ENCODE data around the gene MYCBP2.

MYCBP2 gene

DNA sequence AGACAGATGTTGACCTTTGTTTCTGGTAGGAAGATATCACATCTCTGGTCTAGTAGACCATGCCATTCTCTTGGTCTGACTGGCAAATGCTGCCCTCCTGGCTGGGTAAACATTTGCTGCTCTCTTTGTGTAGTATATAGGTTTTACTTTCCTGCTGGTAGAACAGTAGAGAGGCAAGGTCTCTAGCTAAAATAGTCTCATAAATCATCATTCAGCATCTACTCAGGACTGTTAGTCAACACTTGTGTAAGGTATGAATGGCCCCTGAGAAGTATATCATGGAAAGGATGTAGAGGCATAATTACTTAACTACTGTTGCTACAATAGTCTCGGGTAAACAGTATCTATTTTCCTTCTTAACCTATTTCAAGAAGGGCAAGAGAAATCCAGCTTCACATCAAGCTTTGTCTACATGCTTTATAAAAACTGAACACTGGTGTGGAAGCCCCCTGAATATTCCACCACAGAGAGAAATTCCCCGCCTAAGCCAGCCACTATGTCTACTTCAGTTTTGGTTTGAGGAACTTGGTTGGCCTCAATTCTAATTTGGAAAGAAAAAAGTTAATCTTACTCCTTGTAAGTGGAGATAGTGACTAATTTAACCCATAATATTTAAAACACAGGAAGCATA is 18.4 kb upstream of the MYCBP2 start:
- Histone ChIP-seq H3K4me3 (ENCODE audit: low read length) (no peak overlapping the region), H3K4me1 (ENCODE audit: control insufficient read depth, low read depth, low read length) (no peaks in the 10 kb centered on the region), H3K4ac (ENCODE audit: low read depth, low read length) (no peak overlapping the region), H3K36me3 (ENCODE audit: control insufficient read depth, insufficient read depth, low read length) (no peaks in the 10 kb centered on the region), H3K27me3 (ENCODE audit: insufficient read depth, low read length, poor library complexity) (no peaks in the 10 kb centered on the region), H2AK5ac (ENCODE audit: low read length) (no peak overlapping the region), H4K8ac (ENCODE audit: low read depth, low read length) (no peak overlapping the region), H3K79me1 (ENCODE audit: low read length) (no peaks in the 10 kb centered on the region), H2BK15ac (replicated peaks; ENCODE audit: low read depth) (no peak overlapping the region), H3K18ac (ENCODE audit: low read length) (no peak overlapping the region), H3K9ac (ENCODE audit: low read length) (no peak overlapping the region), H2BK5ac (ENCODE audit: low read length) (no peak overlapping the region), H3K56ac (ENCODE audit: low read length) (no peak overlapping the region), H3K27ac (ENCODE audit: low read depth, low read length) (no peak overlapping the region), H3K23ac (ENCODE audit: low read length) (no peak overlapping the region), H3K4me2 (ENCODE audit: low read length) (no peak overlapping the region), H3K79me2 (ENCODE audit: control insufficient read depth, insufficient read depth, low read length) (no peaks in the 10 kb centered on the region), H4K5ac (ENCODE audit: low read length) (no peak overlapping the region), H2BK120ac (ENCODE audit: low read depth, low read length) (no peak overlapping the region)
- WGBS (ENCODE audit: extremely low coverage, insufficient coverage, low lambda C conversion rate) = no CpG with 5 or more reads among the region's 2 CpGs
- DNase-seq = no peak

DNA sequence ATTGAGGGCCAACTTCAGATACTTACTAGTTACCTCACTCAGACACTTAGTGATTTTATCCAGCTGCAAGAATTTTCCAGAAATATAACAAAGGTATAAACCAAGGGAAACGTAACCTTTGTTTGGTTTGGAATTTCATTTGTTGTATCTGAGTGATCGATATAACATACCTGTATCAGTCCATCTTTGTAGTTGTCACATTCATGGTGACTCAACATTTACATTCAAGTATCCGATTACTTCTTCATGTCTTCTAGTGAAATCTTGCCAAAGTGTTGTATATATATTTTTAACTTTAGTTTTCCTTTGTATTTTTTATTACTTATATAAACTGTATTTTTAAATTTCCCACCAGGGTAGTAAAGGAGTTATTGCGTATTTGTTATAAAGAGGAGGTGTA is 16.9 kb upstream of the MYCBP2 start:
- no peaks in the 10 kb centered on the region for H3K79me2 ChIP-seq (ENCODE audit: control insufficient read depth, insufficient read depth, low read length)
- no peak overlapping the region for H2BK120ac ChIP-seq (ENCODE audit: low read depth, low read length)
- no peak overlapping the region for H2BK15ac ChIP-seq (replicated peaks; ENCODE audit: low read depth)
- H4K5ac ChIP-seq (ENCODE audit: low read length) = no peak overlapping the region
- no peak overlapping the region for H3K27ac ChIP-seq (ENCODE audit: low read depth, low read length)
- WGBS (ENCODE audit: extremely low coverage, insufficient coverage, low lambda C conversion rate) = no CpG with 5 or more reads among the region's 4 CpGs
- no peak overlapping the region for H3K9ac ChIP-seq (ENCODE audit: low read length)
- H3K56ac ChIP-seq (ENCODE audit: low read length) = no peak overlapping the region
- DNase-seq = no peak
- no peak overlapping the region for H3K4ac ChIP-seq (ENCODE audit: low read depth, low read length)
- H3K18ac ChIP-seq (ENCODE audit: low read length) = no peak overlapping the region
- H4K8ac ChIP-seq (ENCODE audit: low read depth, low read length) = no peak overlapping the region
- H2BK5ac ChIP-seq (ENCODE audit: low read length) = no peak overlapping the region
- no peaks in the 10 kb centered on the region for H3K79me1 ChIP-seq (ENCODE audit: low read length)
- H3K27me3 ChIP-seq (ENCODE audit: insufficient read depth, low read length, poor library complexity) = no peaks in the 10 kb centered on the region
- H3K36me3 ChIP-seq (ENCODE audit: control insufficient read depth, insufficient read depth, low read length) = no peaks in the 10 kb centered on the region
- H2AK5ac ChIP-seq (ENCODE audit: low read length) = no peak overlapping the region
- no peaks in the 10 kb centered on the region for H3K4me1 ChIP-seq (ENCODE audit: control insufficient read depth, low read depth, low read length)
- H3K4me3 ChIP-seq (ENCODE audit: low read length) = no peak overlapping the region
- no peak overlapping the region for H3K23ac ChIP-seq (ENCODE audit: low read length)
- H3K4me2 ChIP-seq (ENCODE audit: low read length) = no peak overlapping the region

DNA sequence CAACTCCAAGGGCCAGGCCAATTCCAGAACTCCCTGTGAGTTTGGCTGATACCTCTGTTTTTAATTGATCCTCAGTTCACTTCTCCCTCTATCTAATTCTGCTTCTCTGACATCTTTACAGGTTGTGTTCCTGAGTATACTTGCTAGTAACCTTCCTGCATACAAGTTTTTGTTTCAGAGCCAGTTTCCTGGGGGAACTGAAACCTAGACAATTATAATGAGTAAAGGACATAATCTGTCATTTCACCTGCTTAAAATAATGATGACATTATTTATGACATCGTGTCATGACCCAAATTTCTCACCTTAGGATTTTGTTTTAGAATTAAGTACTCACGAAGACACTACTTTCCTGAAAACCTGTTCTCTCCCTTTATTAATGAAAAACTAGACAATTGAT is 12.5 kb upstream of the MYCBP2 start:
- Histone ChIP-seq H3K79me2 (ENCODE audit: control insufficient read depth, insufficient read depth, low read length) (no peaks in the 10 kb centered on the region), H2BK120ac (ENCODE audit: low read depth, low read length) (no peak overlapping the region), H3K4me3 (ENCODE audit: low read length) (no peak overlapping the region), H4K8ac (ENCODE audit: low read depth, low read length) (no peak overlapping the region), H3K36me3 (ENCODE audit: control insufficient read depth, insufficient read depth, low read length) (no peaks in the 10 kb centered on the region), H4K5ac (ENCODE audit: low read length) (no peak overlapping the region), H2BK15ac (replicated peaks; ENCODE audit: low read depth) (no peak overlapping the region), H3K4me1 (ENCODE audit: control insufficient read depth, low read depth, low read length) (no peaks in the 10 kb centered on the region), H3K18ac (ENCODE audit: low read length) (no peak overlapping the region), H2AK5ac (ENCODE audit: low read length) (no peak overlapping the region), H3K4ac (ENCODE audit: low read depth, low read length) (no peak overlapping the region), H3K9ac (ENCODE audit: low read length) (no peak overlapping the region), H3K27ac (ENCODE audit: low read depth, low read length) (no peak overlapping the region), H3K79me1 (ENCODE audit: low read length) (no peaks in the 10 kb centered on the region), H3K27me3 (ENCODE audit: insufficient read depth, low read length, poor library complexity) (no peaks in the 10 kb centered on the region), H3K4me2 (ENCODE audit: low read length) (no peak overlapping the region), H3K56ac (ENCODE audit: low read length) (no peak overlapping the region), H3K23ac (ENCODE audit: low read length) (no peak overlapping the region), H2BK5ac (ENCODE audit: low read length) (no peak overlapping the region)
- WGBS (ENCODE audit: extremely low coverage, insufficient coverage, low lambda C conversion rate) = no CpG with 5 or more reads among the region's 2 CpGs
- no peak for DNase-seq

DNA sequence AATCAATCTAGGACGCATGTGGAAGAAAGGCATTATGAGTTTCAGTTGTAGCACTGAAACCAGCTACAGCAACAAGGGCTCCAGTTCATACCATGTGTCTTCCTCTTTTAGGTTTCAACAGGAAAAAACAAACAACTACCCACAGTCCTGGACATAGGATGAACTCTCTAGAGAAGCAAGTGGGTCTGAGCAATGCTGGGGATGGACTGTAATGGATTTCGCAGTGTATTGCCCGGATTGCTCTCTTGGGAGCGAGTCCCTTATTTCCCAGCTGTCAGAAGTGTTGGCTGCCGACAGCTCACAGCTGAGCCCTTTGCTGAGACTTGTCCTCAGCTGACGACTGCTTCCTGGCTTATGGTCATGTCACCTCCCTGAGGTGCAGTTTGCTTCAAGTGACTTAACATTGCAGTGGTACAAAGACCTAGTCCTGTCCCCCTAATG is 12.1 kb upstream of the MYCBP2 start:
- Histone ChIP-seq H3K4ac (ENCODE audit: low read depth, low read length) (no peak overlapping the region), H3K4me3 (ENCODE audit: low read length) (no peak overlapping the region), H3K9ac (ENCODE audit: low read length) (no peak overlapping the region), H2BK5ac (ENCODE audit: low read length) (no peak overlapping the region), H3K27ac (ENCODE audit: low read depth, low read length) (no peak overlapping the region), H3K36me3 (ENCODE audit: control insufficient read depth, insufficient read depth, low read length) (no peaks in the 10 kb centered on the region), H3K27me3 (ENCODE audit: insufficient read depth, low read length, poor library complexity) (no peaks in the 10 kb centered on the region), H3K79me1 (ENCODE audit: low read length) (no peaks in the 10 kb centered on the region), H3K18ac (ENCODE audit: low read length) (no peak overlapping the region), H3K4me2 (ENCODE audit: low read length) (no peak overlapping the region), H2BK15ac (replicated peaks; ENCODE audit: low read depth) (no peak overlapping the region), H4K8ac (ENCODE audit: low read depth, low read length) (no peak overlapping the region), H2BK120ac (ENCODE audit: low read depth, low read length) (no peak overlapping the region), H3K79me2 (ENCODE audit: control insufficient read depth, insufficient read depth, low read length) (no peaks in the 10 kb centered on the region), H3K4me1 (ENCODE audit: control insufficient read depth, low read depth, low read length) (no peaks in the 10 kb centered on the region), H2AK5ac (ENCODE audit: low read length) (no peak overlapping the region), H3K23ac (ENCODE audit: low read length) (no peak overlapping the region), H4K5ac (ENCODE audit: low read length) (no peak overlapping the region), H3K56ac (ENCODE audit: low read length) (no peak overlapping the region)
- no CpG with 5 or more reads among the region's 6 CpGs for WGBS (ENCODE audit: extremely low coverage, insufficient coverage, low lambda C conversion rate)
- DNase-seq = no peak

DNA sequence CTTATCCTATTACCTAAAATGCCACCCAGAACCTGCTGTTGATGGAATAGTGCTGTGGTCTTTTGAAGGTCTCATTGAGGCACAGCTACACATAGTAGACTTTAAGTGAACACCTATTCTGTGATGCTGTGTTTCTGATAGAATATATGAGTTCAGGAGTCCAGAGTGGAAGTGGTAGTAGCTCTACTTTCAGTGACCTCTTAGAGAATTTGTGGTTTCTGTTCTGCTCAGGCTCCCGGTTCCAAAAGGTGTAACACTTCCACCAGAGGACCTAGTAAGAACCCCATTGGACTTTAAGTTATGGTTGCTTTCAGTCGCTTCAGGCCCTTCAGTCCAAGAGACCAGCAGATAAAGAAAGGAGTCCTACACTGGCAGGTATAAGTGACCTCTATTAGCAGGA is 11.4 kb upstream of the MYCBP2 start:
- no peak for DNase-seq
- Histone ChIP-seq H3K4me1 (ENCODE audit: control insufficient read depth, low read depth, low read length) (no peaks in the 10 kb centered on the region), H3K36me3 (ENCODE audit: control insufficient read depth, insufficient read depth, low read length) (no peaks in the 10 kb centered on the region), H3K27ac (ENCODE audit: low read depth, low read length) (no peak overlapping the region), H3K79me1 (ENCODE audit: low read length) (no peaks in the 10 kb centered on the region), H3K79me2 (ENCODE audit: control insufficient read depth, insufficient read depth, low read length) (no peaks in the 10 kb centered on the region), H3K4me3 (ENCODE audit: low read length) (no peak overlapping the region), H4K8ac (ENCODE audit: low read depth, low read length) (no peak overlapping the region), H2BK5ac (ENCODE audit: low read length) (no peak overlapping the region), H3K27me3 (ENCODE audit: insufficient read depth, low read length, poor library complexity) (no peaks in the 10 kb centered on the region), H3K4me2 (ENCODE audit: low read length) (no peak overlapping the region), H3K4ac (ENCODE audit: low read depth, low read length) (no peak overlapping the region), H3K18ac (ENCODE audit: low read length) (no peak overlapping the region), H2BK120ac (ENCODE audit: low read depth, low read length) (no peak overlapping the region), H3K23ac (ENCODE audit: low read length) (no peak overlapping the region), H4K5ac (ENCODE audit: low read length) (no peak overlapping the region), H3K56ac (ENCODE audit: low read length) (no peak overlapping the region), H2AK5ac (ENCODE audit: low read length) (no peak overlapping the region), H3K9ac (ENCODE audit: low read length) (no peak overlapping the region), H2BK15ac (replicated peaks; ENCODE audit: low read depth) (no peak overlapping the region)
- WGBS (ENCODE audit: extremely low coverage, insufficient coverage, low lambda C conversion rate) = no CpG with 5 or more reads among the region's 2 CpGs

DNA sequence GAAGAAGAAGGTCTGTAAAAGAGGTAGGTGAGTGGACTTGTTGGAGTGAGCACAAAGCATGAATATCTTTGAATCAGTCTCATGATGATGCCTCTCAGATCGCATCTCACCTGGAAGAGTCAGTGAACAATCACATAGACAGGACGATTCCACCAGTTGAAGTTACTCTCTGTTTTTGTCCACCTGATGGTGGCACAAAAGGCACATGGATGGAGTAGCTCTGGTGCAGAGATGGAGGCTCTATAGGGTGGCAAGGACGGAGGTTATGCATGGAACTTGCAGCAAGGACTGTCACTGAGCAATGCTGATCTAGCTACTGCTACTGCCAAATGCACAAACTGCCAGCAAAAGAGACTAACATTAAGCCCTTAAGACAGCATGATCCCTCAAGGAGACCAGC is 10.3 kb upstream of the MYCBP2 start:
- no peak overlapping the region for H4K8ac ChIP-seq (ENCODE audit: low read depth, low read length)
- H3K79me1 ChIP-seq (ENCODE audit: low read length) = no peaks in the 10 kb centered on the region
- no peak overlapping the region for H3K4ac ChIP-seq (ENCODE audit: low read depth, low read length)
- H2BK120ac ChIP-seq (ENCODE audit: low read depth, low read length) = no peak overlapping the region
- no peaks in the 10 kb centered on the region for H3K4me1 ChIP-seq (ENCODE audit: control insufficient read depth, low read depth, low read length)
- H3K36me3 ChIP-seq (ENCODE audit: control insufficient read depth, insufficient read depth, low read length) = no peaks in the 10 kb centered on the region
- H4K5ac ChIP-seq (ENCODE audit: low read length) = no peak overlapping the region
- no peak overlapping the region for H3K4me2 ChIP-seq (ENCODE audit: low read length)
- H3K23ac ChIP-seq (ENCODE audit: low read length) = no peak overlapping the region
- H2AK5ac ChIP-seq (ENCODE audit: low read length) = no peak overlapping the region
- no peak overlapping the region for H3K4me3 ChIP-seq (ENCODE audit: low read length)
- no peak overlapping the region for H2BK5ac ChIP-seq (ENCODE audit: low read length)
- no peak overlapping the region for H3K27ac ChIP-seq (ENCODE audit: low read depth, low read length)
- H3K9ac ChIP-seq (ENCODE audit: low read length) = no peak overlapping the region
- H2BK15ac ChIP-seq (replicated peaks; ENCODE audit: low read depth) = no peak overlapping the region
- no peaks in the 10 kb centered on the region for H3K79me2 ChIP-seq (ENCODE audit: control insufficient read depth, insufficient read depth, low read length)
- H3K18ac ChIP-seq (ENCODE audit: low read length) = no peak overlapping the region
- no CpG with 5 or more reads among the region's 3 CpGs for WGBS (ENCODE audit: extremely low coverage, insufficient coverage, low lambda C conversion rate)
- DNase-seq = no peak
- no peaks in the 10 kb centered on the region for H3K27me3 ChIP-seq (ENCODE audit: insufficient read depth, low read length, poor library complexity)
- no peak overlapping the region for H3K56ac ChIP-seq (ENCODE audit: low read length)

Data from mesendoderm (in vitro differentiated cells).